B cell (primary cell): ENCODE data around the gene CALR3. TPM values are rescaled to one million over a fixed set of nuclear protein-coding genes. Genes with fewer than 3 reads are reported as not detected.

Experiments used
- ATAC-seq: fragments of 200-7000 bp; cut with Tn5 transposase; one replicate; pipeline ENCODE4 v1.10.0; 2021; ENCODE audit warnings: low read depth, mild to moderate bottlenecking, moderate number of reproducible peaks, moderate library complexity
- CTCF ChIA-PET: fragments of 350-600 bp; sonication (Branson Sonifier 250); formaldehyde crosslinking; loops from one replicate; lab custom pipeline; 2021; ENCODE audit warnings: antibody characterized with exemption, inconsistent platforms; lab: Charles Lee
- POLR2A ChIA-PET: fragments of 350-600 bp; sonication (Branson Sonifier 250); formaldehyde crosslinking; loops from one replicate; lab custom pipeline; 2021; ENCODE audit warnings: antibody characterized with exemption; lab: Charles Lee
- DNase-seq: peaks from one replicate; pipeline ENCODE4 v3.0.0; 2013
- H2AFZ ChIP-seq: 2 replicates; pipeline ENCODE4 v1.6.1; 2012; ENCODE audit warnings: mild to moderate bottlenecking, low read depth, low read length; ENCODE audit not compliant: insufficient read depth, poor library complexity, severe bottlenecking
- H3K27ac ChIP-seq, 2 donors: 1 replicate in 1 of 2; 2 replicates in 1 of 2; pipeline ENCODE4 v1.5.1; 2012 to 2013; ENCODE audit warnings: low read length in 2 of 2, mild to moderate bottlenecking in 2 of 2, moderate library complexity in 1 of 2
- H3K27me3 ChIP-seq, 4 experiments: fragments of 200-600 bp in 1 of 4; sonication (generic) in 1 of 4; replicated peaks in 1 of 4; 1 replicate in 2 of 4; 2 replicates in 2 of 4; pipeline versions ENCODE4 v1.6.1 to v1.7.0; 2013 to 2016; ENCODE audit warnings: low read length in 3 of 4, mild to moderate bottlenecking in 2 of 4, mixed read lengths in 1 of 4, moderate library complexity in 1 of 4; ENCODE audit not compliant: insufficient read depth in 4 of 4, control insufficient read depth in 3 of 4; ENCODE audit errors: control extremely low read depth in 1 of 4
- H3K36me3 ChIP-seq, 2 experiments: replicated peaks in 1 of 2; 1 replicate in 1 of 2; 2 replicates in 1 of 2; pipeline versions ENCODE4 v1.6.1 to v1.7.1; 2013; ENCODE audit warnings: low read length in 1 of 2; ENCODE audit not compliant: insufficient read depth in 2 of 2, control insufficient read depth in 1 of 2; ENCODE audit errors: control extremely low read depth in 1 of 2, extremely low read depth in 1 of 2
- H3K4me1 ChIP-seq, 2 donors: fragments of 200-600 bp in 1 of 2; sonication (generic) in 1 of 2; 1 replicate in 1 of 2; 2 replicates in 1 of 2; pipeline versions ENCODE4 v1.5.1 to v1.6.1; 2013 to 2017; ENCODE audit warnings: low read length in 2 of 2; ENCODE audit not compliant: control insufficient read depth in 2 of 2, insufficient read depth in 2 of 2
- H3K4me2 ChIP-seq: replicated peaks from 2 replicates; pipeline ENCODE3; 2012; ENCODE audit warnings: mild to moderate bottlenecking, low read depth, low read length; ENCODE audit not compliant: poor library complexity, severe bottlenecking
- H3K4me3 ChIP-seq, 5 experiments: fragments of 200-600 bp in 1 of 5; sonication (generic) in 1 of 5; 1 replicate in 3 of 5; 2 replicates in 2 of 5; pipeline versions ENCODE4 v1.5.1 to v1.7.0; 2011 to 2016; ENCODE audit warnings: low read length in 4 of 5, mild to moderate bottlenecking in 4 of 5, low read depth in 2 of 5, control low read depth in 1 of 5, moderate library complexity in 1 of 5; ENCODE audit not compliant: insufficient read depth in 1 of 5; ENCODE audit errors: control extremely low read depth in 1 of 5, extremely low read depth in 1 of 5
- H3K79me2 ChIP-seq: fragments of 200-600 bp; sonication (generic); one replicate; pipeline ENCODE4 v1.6.0; 2016; ENCODE audit warnings: low read length; ENCODE audit not compliant: control insufficient read depth, insufficient read depth
- H3K9ac ChIP-seq: fragments of 200-600 bp; sonication (generic); 2 replicates; pipeline ENCODE4 v1.6.1; 2017; ENCODE audit warnings: mild to moderate bottlenecking, low read length, moderate library complexity
- H3K9me3 ChIP-seq, 3 donors: one replicate each; pipeline versions ENCODE4 v1.6.1 to v1.7.1; 2013; ENCODE audit warnings: low read length in 2 of 3; ENCODE audit not compliant: control insufficient read depth in 2 of 3, insufficient read depth in 1 of 3; ENCODE audit errors: control extremely low read depth in 1 of 3
- H4K20me1 ChIP-seq: 2 replicates; pipeline ENCODE4 v1.6.0; 2012; ENCODE audit warnings: mild to moderate bottlenecking, low read length; ENCODE audit not compliant: insufficient read depth, control insufficient read depth, poor library complexity, severe bottlenecking
- H3K27ac Mint-ChIP-seq: one replicate; pipeline ENCODE4 v1.8.0; 2021; ENCODE audit warnings: mixed read lengths
- H3K27me3 Mint-ChIP-seq: one replicate; pipeline ENCODE4 v1.8.0; 2021; ENCODE audit warnings: mixed read lengths
- H3K4me1 Mint-ChIP-seq: one replicate; pipeline ENCODE4 v1.8.0; 2021; ENCODE audit warnings: mixed read lengths
- H3K4me3 Mint-ChIP-seq: one replicate; pipeline ENCODE4 v1.8.0; 2021; ENCODE audit warnings: mixed read lengths
- H3K9me3 Mint-ChIP-seq: one replicate; pipeline ENCODE4 v1.8.0; 2022; ENCODE audit warnings: mixed read lengths; ENCODE audit not compliant: insufficient read depth
- CTCF ChIP-seq: fragments of 200-600 bp; IDR thresholded peaks from one replicate; pipeline ENCODE4 v1.8.0; 2022; ENCODE audit warnings: antibody characterized with exemption, mild to moderate bottlenecking
- EZH2 ChIP-seq: IDR thresholded peaks from 2 replicates; pipeline ENCODE4 v1.6.1; 2012; ENCODE audit warnings: borderline replicate concordance, low read depth, mild to moderate bottlenecking, moderate library complexity, low read length; ENCODE audit not compliant: insufficient read depth, poor library complexity, severe bottlenecking
- WGBS: methylation state at CpG from one replicate; pipeline ENCODE4 v1.1.5; 2013; ENCODE audit warnings: missing lambda C conversion rate; ENCODE audit not compliant: insufficient coverage; 5-methylcytosine and 5-hydroxymethylcytosine counted together
- intact Hi-C: fragments of 100-400 bp; cut with micrococcal nuclease; formaldehyde crosslinking; loops from one replicate; pipeline ENCODE4 v1.10.0; 2022
- polyA minus RNA-seq: library from RNA; depleted of rRNA, polyadenylated mRNA; stranded (reverse); fragments of >200 nt; gene quantifications from 2 replicates; pipeline ENCODE4 v1.2.3, GENCODE V29; 2012
- polyA plus RNA-seq: library from polyadenylated mRNA; depleted of rRNA; stranded (reverse); fragments of >200 nt; gene quantifications from 2 replicates; pipeline ENCODE4 v1.2.3, GENCODE V29; 2012
- total RNA-seq, 2 donors: library from RNA; stranded (reverse); fragments of 120-200 nt in 1 of 2; gene quantifications; 1 replicate in 1 of 2; 2 replicates in 1 of 2; pipeline versions ENCODE4 v1.2.3 to v1.2.4, GENCODE V29; 2013 to 2022

The CALR3 gene
- total RNA-seq (0.44 TPM in 1 of 2 replicates, not detected in the other), polyA plus RNA-seq (not detected in 2 replicates), polyA minus RNA-seq (not detected in 2 replicates)
- total RNA-seq (2013), result 0.16 TPM

DNA sequence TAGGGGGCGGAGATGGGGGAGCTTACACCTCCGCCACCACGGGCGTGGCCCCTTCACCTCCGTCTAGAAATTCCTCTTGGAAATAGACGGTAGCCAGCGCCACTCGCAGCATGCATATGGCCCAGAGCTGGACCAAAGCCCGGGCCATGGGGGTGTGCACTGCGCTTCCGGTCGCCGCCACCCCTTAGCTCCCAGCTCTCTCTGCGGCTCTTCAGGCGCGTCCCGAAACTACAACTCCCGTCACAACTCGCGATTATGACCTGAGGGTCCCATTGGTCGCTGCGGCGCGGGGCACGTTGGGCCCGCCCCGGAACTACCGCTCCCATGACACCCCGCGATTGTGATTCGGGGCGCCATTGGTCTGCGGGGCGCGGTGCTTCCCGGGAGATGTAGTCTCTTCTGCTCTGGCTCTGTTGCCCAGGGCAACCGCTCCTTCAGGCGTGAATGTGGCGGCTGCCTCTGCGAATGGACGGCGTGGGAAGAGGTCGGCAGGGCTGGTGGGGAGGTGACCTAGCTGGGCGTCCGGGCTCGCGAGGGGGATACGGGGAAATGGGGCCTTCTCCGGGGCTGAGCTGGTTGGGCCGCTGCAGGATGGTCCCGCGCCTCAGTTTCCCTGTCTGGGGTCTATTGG is at the start of gene CALR3, which contains the start of gene C19orf44:
CALR3 (minus strand) TSS at position 186 of the 631 bp plus-strand sequence; CDS start at position 148, 38 bp downstream.
C19orf44 (plus strand) TSS at position 413 of the 631 bp plus-strand sequence. CDS start 4,399 bp downstream, outside the sequence.
- intact Hi-C loops, result loop anchor here (1.0 to 5.0 kb wide), 6 partner anchors 24 to 299 kb away; partner anchors contain the start of genes AP1M1, CHERP, MED26 and SLC35E1
- peaks cover 13% of the 10 kb centered on the region for H3K4me1 Mint-ChIP-seq
- 0% methylated on average over 49 of the region's 52 CpGs for WGBS
- POLR2A ChIA-PET, result interaction anchor here (0.6 to 2.0 kb wide), 5 partner anchors 24 to 91 kb away, joined by 3 to 9 read pairs (median 4); no protein-coding TSS in a partner anchor
- TF ChIP-seq EZH2 (no peak), CTCF (no peak)
- Histone ChIP-seq H3K79me2 (peaks cover 10% of the 10 kb centered on the region), H3K9ac (peak within 1 kb of the TSS; percentile 75), H4K20me1 (no peaks in the 10 kb centered on the region), H2AFZ (peak within 1 kb of the TSS; percentile 99), H3K9me3 (no peaks in the 10 kb centered on the region), H3K4me1 (peaks cover 3 to 15% of the 10 kb centered on the region in 2 donors), H3K27ac (peak within 1 kb of the TSS; percentile 40 to 79), H3K27me3 (no peaks in the 10 kb centered on the region), H3K4me2 (peak within 1 kb of the TSS; percentile 93), H3K4me3 (peak within 1 kb of the TSS; percentile 65 to 77 (median 73)), H3K36me3 (peaks cover 1 to 2% of the 10 kb centered on the region in 2 experiments)
- no peaks in the 10 kb centered on the region for H3K27me3 Mint-ChIP-seq
- peak within 1 kb of the TSS; percentile 88 for H3K27ac Mint-ChIP-seq
- DNase-seq (peak; percentile 98), ATAC-seq (peak; percentile 98)
- H3K4me3 Mint-ChIP-seq, result peak within 1 kb of the TSS; percentile 91
- CTCF ChIA-PET, result interaction anchor here (0.7 to 2.1 kb wide), 5 partner anchors 53 to 250 kb away, joined by 3 to 8 read pairs (median 3); no protein-coding TSS in a partner anchor
- no peaks in the 10 kb centered on the region for H3K9me3 Mint-ChIP-seq
